GM19467 (cell line): ENCODE measurements around the gene SLC35G3.
"Not testable (repeated sequence)": the region's sequence is repeated elsewhere in the genome, so short reads cannot be mapped to it uniquely, and the experiment has no call there.

Experiments used
- ATAC-seq: cut with Tn5 transposase; IDR thresholded peaks from one replicate; pipeline ENCODE4 v1.9.1; 2021; ENCODE audit warnings: mild to moderate bottlenecking, moderate library complexity; ENCODE audit not compliant: unreplicated experiment

The SLC35G3 gene

DNA sequence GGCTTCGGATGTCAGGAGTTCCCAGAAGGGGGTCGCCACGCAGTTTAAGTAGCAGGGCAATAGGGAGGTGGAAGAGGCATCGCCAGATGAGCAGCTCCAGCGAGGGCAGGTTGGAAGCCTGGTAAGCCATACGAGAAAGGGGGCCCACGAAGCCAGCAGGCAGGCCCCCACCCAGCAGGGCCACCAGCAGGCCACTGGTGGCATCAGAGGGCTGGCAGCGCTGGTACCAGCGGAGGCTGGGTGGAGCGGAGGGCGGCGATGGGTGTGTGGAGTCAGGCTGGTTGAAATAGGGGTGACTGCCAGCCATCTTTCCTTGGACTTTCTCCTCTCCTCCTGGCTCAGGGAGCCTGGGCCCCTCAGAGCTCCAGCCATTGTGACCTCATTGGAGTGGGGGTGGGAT is at the start of gene SLC35G3:
SLC35G3 (minus strand) TSS at position 393 of the 400 bp plus-strand sequence; CDS start at position 307, 86 bp downstream.
- ATAC-seq: not testable (repeated sequence)

DNA sequence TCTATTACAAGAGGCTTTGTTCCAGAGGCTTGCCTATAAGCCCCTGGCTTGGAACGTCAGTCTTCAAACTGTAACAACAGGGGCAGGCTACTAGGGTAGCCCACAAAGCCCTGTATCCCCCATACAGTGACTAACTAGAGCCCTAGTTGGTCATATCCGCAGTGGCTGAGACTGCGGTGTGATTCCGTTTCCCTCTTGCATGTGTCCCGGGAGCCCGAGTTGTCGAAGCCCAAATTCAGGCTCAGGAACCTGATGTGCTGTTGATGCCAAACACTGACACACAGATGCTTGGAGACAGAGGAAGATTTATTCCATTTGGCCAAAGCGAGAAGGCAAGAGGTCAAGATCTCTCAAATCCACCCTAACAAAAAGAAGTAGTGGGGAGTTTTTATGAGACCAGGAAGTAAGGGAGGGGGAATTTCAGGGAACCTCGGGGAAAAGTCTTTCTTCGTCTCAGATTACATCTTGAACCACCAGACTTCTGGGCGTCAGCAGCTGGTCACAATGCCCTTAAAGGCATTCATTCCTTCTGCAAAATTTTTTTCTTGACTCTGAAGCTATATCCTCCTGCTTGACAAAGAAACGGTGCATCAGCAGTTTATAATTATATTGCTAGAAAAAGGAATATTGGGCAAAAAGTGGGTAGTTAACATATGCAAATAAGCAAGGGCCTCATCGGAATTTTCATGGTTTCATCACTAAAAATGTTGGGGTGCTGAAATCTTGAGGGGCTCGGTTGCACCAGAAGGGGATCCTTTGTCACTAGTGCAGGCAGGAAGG is 49.6 kb upstream of the SLC35G3 start:
- ATAC-seq: no peak

DNA sequence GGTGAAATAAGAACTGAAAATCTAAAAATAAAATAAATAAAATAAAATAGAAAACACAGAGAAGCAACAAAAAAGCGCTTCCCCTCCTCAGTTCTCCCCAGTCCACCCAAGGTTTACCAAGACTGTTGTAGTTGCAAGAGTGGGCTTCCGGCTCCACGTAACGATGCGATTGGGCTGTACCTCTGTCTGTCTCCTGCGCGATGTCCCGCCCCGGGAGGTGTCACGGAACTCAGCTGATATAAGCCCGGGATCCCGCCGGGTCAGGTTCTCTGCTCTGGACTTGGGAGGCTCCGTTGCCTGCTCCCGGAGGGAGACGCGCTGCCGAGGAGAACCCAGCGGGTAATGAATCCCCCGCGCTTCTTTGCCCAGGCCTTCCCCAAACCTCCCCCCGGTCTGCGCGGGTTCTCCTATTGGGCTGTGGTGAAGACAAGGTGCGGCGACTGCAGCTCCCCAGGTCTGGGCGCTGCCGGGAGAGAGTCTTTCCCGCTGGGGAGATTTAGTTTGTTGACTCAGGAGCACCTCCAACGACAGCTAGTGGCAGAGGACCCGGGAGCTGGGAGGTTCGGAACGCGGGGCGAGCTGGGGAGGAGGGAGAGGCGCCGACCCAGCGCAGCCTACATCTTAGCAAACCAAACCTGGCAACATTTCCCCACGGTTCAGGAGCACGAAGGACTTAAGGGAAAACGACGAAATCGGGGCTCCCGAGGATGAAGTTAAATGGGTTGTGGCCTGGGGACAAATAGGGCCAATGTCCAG is 48.8 kb upstream of the SLC35G3 start, which contains the start of gene SLFN5:
SLFN5 (plus strand) TSS at position 268 of the 756 bp plus-strand sequence. CDS start 15,619 bp downstream, outside the sequence.
- ATAC-seq: peak; percentile 70

DNA sequence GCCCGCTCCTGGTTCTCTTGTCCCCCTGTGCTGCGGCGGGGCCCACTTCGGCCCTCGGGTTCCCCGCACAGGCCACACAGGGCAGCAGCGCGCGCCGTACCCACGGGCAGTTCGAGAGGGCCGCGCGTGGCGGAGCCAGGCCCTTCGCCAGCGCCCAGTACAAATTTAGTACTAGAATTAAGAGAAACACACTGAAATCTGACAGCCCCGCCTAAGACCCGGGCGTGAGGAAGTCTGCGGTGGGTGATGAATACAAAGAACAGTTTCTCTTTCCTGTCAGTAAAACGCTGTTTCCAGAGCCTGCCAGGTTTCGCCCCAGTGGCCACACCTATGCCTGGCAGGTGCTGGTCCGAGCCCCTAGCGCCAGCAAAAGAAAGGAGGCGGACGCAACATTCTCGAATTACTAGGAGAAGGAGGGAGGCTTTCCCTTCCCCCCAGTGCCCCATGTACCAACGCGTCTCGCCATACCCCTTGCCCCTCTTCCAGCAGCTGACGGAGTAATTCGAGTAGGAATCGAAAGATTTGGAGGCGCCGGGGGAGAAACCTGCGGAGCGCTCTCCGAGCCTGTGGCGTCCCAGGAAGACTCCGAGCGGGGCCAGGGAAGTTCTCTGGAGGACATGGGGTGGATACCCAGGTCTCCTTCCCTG is 48.1 kb upstream of the SLC35G3 start:
- peak; percentile 62 for ATAC-seq

DNA sequence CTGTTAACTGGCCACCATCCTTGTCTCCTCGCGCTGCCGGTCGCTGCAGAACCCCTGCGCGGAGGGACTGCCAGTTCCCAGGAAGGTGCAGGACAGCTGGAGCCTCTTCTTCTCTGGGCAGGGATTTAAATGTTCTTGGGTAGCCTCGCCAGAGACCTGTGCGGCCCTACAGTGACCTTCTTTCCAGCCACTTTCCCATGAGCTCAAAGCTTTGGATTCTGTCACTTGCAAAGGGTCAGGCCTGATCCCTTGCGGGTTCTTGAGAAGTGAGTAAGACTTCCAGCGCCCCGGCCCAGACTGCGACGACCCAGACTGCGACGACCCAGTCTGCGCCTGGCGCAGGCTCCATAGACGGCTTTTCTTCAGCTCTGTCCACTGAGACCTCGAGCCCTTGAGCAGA is 47.3 kb upstream of the SLC35G3 start:
- no peak for ATAC-seq

DNA sequence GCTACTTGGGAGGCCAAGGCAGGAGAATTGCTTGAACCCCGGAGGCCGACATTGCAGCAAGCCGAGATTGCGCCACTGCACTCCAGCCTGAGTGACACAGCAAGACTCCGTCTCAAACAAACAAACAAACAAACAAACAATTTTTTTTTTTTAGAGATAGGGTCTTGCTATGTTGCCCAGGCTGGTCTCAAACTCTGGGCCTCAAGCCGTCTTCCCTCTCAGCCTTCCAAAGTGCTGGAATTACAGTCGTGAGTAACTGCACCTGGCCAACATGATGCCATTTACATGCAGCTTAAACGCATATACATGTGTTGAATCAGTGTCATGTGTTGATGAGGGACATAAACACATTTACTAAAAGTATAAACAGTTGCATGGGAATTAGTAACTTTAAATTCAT is 46.7 kb upstream of the SLC35G3 start:
- no peak for ATAC-seq

DNA sequence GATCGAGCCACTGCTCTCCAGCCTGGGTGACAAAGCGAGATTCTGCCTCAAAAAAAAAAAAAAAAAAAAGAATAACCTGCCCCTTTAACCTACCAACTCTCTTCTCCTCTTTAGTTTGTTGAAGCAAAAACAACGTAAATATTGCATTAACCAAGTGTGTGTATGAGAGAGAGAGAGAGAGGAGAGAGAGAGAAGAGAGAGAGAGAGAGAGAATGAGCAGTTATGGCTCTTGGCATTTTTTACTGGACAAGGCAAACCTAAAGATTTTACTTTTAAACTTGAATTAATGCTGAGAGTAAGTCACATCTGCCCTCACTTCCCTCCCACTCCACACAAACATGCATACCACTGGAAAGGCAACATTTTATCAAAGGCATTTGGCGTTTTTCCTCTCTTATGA is 45.6 kb upstream of the SLC35G3 start:
- ATAC-seq: no peak

DNA sequence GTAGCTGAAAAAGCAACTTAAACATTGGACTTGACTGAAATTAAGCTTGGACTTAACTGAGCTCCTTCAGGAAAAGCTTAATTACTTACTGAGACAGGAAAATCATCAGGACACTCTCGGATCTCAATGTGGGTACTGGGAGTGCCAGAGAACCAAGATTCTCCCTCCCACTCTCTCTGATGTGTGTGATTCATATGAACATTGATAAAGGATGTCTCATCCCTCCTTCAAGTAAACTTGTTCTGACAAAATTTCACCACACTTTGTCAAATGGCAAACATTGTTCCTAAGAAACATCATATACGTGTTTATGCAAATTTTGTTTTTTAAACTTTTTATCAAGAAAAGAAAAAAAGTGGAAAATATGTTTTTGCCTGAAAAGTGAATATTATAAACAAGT is 44.6 kb upstream of the SLC35G3 start:
- no peak for ATAC-seq

DNA sequence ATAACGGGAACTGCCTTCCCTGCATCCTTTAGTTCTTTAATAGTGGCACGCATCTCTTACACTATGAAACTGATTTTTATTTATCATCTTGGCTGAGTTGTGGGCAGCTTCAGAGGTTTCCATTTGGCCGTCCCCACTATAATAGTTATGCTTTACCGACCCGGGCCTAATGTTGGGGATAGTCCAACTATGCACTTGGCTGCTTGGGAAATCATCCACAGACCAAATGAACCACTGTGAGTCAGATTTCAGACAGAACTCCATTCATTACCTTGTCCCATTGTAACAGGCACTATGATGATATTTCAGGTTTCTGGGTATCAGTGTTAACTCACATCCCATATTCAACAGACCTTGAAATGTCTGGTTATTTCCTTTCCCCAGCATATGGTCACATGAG is 42.6 kb upstream of the SLC35G3 start:
- ATAC-seq: no peak

DNA sequence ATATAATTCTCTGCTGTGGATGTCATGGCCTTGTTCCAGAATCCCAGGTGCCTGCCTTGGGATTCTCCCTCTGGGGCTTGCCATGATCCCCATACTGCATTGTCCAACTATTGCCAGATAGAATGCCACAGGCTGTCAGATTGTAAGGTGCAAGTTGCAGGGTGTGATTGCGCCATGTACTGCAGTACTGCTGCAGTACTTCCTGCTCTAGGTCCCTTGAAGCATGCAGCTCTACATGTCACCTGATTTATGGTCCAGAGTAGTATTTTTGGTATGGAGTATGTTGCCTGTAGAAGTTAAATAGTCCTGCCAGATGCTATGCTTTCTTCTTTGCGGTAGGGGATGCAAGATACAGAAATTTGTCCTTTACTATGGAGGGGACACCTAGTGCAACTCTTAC is 41.7 kb upstream of the SLC35G3 start:
- ATAC-seq: no peak

DNA sequence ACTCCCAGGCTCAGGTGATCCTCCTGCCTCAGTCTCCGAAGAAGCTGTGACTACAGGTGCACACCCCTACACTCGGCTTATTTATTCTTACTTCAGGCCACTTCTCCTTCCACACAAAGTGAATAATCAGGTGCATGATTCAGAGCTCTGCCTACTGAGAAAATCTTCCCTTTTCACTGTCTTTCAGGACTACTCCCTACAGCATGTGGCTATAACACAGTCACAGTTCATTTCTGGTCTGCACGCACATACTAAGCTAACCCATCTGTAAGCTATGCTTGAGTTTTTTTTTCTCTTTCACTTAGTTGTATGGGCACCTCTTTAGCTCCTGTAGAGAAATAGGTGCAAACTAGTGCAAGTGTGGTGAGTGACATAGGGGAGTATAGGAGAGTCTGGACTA is 41.1 kb upstream of the SLC35G3 start:
- ATAC-seq: no peak

DNA sequence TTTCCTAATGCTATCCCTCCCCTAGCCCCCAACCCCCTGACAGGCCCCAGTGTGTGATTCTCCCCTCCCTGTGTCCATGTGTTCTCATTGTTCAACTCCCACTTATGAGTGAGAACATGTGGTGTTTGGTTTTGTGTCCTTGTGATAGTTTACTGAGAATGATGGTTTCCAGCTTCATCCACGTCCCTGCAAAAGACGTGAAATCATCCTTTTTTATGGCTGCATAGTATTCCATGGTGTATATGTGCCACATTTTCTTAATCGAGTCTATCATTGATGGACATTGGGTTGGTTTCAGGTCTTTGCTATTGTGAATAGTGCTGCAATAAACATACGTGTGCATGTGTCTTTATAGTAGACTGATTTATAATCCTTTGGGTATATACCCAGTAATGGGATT is 40.1 kb upstream of the SLC35G3 start:
- ATAC-seq: not testable (repeated sequence)

DNA sequence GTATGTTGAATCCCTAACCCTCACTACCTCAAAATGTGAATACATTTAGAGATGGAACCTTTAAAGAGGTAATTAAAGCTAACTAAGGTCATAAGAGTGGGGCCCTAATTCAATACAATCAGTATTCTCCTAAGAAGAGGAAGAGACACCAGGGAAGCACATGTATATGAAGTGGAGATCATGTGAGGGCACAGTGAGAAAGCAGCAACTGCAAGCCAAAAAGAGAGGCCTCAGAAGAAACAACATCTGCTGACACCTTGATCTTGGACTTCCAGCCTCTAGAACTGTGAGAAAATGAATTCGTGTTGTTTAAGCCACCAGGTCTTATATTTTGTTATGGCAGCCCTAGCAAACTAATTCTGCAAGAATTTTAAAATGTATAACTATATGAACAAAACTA is 35.4 kb upstream of the SLC35G3 start:
- no peak for ATAC-seq

DNA sequence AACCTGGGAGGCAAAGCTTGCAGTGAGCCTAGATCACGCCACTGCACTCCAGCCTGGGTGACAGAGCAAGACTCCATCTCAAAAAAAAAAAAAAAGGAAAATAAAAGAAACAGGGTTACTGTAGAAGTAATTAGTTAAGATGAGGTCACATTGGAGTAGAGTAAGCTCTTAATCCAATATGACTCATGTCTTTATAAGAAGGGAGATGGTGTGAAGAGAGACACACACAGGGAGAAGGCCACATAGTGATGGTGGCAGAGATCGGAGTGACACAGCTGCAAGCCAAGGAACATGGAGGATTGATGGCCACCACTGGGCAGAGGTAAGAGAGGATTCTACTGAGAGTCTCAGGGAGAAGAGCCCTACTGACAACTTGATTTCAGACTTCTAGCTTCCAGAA is 33.4 kb upstream of the SLC35G3 start:
- ATAC-seq: no peak

DNA sequence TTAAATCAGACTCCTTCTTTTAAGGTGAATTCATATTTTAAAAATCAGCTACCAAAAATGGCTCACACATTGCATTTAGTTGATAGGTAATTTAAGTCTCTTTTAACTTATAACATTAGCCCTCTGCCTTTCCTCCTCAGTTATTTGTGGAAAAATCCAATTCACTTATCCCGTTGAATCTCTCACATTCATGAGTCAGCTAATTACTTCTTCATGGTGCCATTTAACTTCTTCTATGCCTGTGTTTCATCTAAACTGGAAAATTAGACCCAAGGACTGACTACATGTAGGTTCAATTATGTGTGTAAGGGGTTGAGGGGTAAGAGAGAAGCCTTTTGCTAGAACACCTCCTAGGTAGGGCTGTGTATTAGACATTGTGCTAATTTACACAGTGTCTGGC is 30.2 kb upstream of the SLC35G3 start:
- no peak for ATAC-seq

DNA sequence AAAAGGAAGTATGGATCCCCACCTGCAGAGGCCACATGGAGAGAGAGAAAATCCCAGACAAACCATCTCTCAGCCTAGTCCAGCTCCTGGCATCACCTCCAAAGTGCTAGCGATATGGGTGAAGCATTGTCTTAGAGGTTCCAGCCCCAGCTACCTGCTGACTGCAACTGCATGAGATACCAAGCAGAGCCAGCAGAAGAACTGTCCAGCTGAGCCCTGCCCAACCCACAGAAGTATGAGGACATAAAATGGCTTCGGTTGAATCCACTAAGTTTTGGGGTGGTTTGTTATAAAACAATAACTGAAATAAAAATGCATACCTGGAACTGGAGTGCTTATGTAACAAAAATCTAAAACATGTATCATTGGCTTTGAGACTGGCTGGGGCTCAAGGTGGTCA is 28.3 kb upstream of the SLC35G3 start:
- ATAC-seq: no peak

DNA sequence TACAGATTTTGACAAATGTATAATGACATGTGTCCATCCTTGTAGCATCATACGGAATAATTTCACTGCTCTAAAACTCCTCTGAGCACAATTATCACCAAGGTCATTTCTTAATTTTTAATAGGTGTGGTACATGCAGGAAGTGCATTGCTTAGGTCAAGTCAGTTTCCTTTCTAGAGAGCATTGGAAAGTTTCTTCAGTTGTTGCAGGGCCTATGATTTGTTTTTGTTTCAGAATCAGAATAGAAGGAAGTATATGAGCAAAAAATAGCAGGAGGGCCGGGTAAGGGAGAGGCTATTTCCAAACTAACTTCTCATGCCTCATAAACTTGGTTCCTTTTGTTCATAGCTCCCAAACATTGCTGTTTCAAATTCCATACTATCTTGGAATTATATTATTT is 24.7 kb upstream of the SLC35G3 start:
- no peak for ATAC-seq

DNA sequence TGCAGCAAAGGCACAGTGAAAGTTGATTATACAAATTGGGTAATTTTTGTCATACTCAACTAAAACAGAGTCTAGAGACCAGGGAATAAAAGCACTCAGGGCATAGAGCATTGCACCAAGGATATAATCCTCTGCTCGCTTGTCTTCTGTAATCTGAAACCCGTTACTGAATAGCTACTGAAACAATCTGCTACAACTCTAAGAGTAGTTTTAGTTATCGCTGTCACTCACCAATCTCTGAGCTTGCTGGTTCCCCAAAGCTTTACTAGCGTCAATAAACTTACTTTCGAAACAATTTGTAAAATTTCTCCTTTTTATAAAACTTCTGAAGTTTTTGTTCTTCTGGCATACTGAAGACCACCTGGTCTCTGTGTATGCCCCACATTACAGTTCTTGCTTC is 22.9 kb upstream of the SLC35G3 start:
- no peak for ATAC-seq

DNA sequence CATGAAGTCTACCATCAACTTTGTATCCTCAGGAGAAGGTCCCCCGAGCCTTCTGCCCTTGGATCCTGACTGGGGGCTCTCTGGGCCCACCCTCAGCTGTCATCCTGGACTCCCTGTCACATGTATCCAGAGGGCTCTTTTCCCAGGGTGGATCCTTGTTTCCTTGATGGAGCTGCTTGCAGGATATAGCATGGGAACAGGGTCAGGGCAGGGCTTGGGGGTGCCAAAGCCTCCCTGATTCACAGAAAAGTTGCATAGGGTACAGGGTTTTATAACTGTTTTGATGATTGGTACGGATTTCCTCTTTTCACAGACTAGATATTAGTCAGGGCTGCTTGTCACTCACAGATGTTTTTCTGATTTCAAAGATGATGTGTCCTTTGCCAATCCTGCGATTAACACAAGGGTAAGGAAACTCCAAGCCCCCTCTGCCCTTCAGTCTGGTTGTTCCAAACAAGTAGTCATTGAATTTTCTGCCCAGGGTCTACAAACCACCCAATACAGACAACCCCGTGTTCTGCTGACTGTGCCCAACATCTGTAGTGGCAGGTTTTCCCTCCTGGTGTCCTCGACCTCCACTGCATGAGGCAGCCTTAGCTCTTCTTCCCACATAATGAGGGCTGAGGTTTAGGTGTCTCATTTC is 20.6 kb upstream of the SLC35G3 start:
- no peak for ATAC-seq

DNA sequence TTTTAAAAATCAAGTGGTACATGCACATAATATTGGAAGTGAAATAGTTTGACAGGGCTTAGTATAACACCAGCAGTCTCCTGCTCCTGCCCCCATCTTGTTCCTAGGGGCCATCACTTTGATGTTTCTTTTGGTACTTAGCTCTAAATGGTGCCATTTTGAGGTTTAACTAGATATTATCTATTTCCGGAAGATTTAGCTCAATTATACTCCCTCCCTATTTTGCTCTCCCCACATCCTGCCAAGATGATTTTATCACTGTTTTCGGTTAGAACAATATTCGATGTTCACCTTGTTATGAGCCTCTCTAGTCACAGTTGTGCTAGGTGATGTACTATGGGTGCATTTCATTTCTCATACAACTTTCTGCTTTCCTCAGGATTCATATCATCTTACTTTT is 20.0 kb upstream of the SLC35G3 start:
- no peak for ATAC-seq

DNA sequence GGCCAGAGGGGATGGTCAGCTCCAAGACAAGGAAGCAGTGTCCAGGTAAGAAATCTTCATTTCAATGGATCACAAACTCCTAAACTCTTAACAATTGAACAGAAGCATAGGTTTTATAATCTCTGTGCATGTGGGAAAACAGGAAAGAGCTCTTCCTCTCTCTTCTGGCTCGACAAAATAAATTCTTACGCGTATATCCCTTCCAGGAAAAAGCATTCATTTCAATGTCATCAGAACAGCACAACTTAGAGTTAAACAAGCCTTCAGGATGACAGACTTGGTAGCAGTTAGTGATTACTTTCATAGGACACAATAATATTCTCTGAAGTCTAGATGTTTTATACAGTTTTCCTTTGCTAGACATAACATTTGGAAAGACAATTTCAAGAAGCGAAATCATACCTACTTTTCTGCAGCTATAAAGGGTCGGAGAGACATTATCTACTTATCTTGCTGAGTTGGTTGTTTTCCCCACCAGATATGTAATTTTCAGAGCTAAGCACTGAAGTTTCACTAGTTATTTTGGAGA is 19.3 kb upstream of the SLC35G3 start:
- no peak for ATAC-seq
